Erythroblast (primary cell): ENCODE measurements around the gene CFDP1.

Experiments
- GATA1 ChIP-seq: IDR thresholded peaks from 2 replicates; pipeline ENCODE4 v1.6.1; 2011; ENCODE audit warnings: low read depth, mild to moderate bottlenecking, control low read depth, low read length, moderate library complexity
- POLR2A ChIP-seq: IDR thresholded peaks from 2 replicates; pipeline ENCODE4 v1.6.1; 2011; ENCODE audit warnings: mild to moderate bottlenecking, low read length

- no peak for TF ChIP-seq POLR2A
- no peak for TF ChIP-seq GATA1
These were observed 169.9 kb downstream of the CFDP1 start for GRCh38 chr16:75263291-75263962.
